ENCODE results near the gene SND1.

- no peak for TF ChIP-seq ELF4 (IDR thresholded peaks at IDR 0.05)
- no peak for TF ChIP-seq PKNOX1 (IDR thresholded peaks at IDR 0.05)
- TF ChIP-seq FOXA1 (IDR thresholded peaks at IDR 0.05): no peak
- no peak for TF ChIP-seq BHLHE40 (IDR thresholded peaks at IDR 0.05; ENCODE audit: borderline replicate concordance)
These were observed 177.0 kb downstream of the SND1 start for GRCh38 chr7:127828843-127829500.
